Measurements from ENCODE around the gene NFIC.
"Not testable (repeated sequence)": the region's sequence is repeated elsewhere in the genome, so short reads cannot be mapped to it uniquely, and the experiment has no call there.

NFIC gene

GRCh38 chr19:3338541-3339181, 27.7 kb upstream of the NFIC start:
- peak; percentile 44 for DNase-seq

DNA sequence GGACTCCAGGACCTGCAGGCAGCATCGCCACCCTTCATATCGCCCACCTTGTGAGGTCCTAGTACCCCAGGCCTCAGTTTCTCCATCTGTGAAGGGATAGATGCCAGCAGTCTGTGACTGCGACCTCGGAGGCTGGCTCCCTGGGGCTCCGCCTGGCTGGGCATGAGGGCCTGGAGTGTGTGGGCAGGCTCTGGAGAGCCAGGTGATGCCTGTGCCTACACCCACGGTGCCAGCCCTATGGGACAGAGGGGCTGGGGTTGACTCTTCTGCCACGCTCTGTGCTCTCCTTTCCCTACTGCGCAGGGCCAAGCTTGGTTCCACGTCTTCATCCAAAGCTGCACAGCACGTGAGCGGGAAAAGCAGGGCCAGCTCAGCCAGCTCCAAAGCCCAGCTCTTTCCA, 26.0 kb upstream of the NFIC start:
- no peak for DNase-seq

- no peak for DNase-seq
Observed at GRCh38 chr19:3342246-3342645, 24.1 kb upstream of the NFIC start.

GRCh38 chr19:3342962-3343361, 23.4 kb upstream of the NFIC start:
- not testable (repeated sequence) for DNase-seq

- no peak for DNase-seq
Observed at GRCh38 chr19:3343619-3344502, 22.5 kb upstream of the NFIC start.

- no peak for DNase-seq
Observed at GRCh38 chr19:3344608-3345598, 21.5 kb upstream of the NFIC start.

GRCh38 chr19:3345850-3346460, 20.4 kb upstream of the NFIC start:
- DNase-seq, result no peak

DNA sequence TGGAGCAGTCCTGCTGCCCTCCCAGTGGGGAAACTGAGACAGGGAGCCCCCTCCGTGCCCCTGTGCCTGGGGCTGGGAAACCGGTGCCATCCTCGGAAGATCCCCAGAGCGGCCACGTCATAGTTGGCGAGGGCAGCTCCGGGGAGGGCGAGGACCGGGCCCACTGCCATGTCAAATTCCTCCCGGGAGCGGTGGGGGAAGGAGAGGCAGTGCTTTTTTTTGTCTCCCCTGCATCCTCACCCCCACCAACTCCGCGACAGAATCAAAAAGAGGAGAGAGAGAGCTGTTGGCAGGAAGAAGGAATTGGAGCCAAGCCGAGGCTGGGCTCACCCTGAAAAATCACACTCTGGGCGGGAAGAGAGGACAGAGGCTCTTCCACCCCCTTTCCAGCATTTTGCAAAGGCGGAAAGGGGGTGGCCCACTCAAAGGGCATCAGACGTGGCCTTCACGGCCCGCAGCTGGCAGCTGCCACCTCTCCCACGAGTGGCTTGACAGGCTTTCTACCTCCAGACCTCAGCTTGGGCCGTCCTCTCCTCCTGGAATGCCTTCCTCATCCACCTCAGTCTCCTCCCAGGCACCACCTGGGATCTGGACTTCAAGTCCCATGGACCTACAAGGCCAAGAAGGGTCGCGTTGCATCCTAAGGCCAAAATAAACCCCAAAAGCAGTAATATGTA, 19.6 kb upstream of the NFIC start:
- DNase-seq, result no peak

DNA sequence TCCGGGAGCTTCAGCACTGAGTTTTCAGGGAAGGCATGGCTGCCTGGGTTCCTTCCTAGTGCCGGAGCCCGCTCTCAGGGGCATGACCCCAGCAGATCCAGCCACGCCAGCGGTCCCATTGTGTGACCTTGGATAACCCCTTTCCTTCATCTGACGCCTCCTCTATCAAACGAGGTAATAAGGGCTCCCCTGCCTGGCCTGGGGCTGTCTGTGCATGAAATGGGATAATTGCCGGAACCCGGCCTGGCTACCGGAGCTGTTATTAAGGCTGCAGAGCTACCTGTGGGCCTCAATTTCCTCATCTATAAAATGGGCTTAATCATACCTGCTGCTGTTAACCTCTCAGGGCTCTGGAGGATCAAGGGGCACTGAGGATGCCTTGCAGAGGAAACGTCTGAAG, 18.3 kb upstream of the NFIC start:
- no peak for DNase-seq

DNA sequence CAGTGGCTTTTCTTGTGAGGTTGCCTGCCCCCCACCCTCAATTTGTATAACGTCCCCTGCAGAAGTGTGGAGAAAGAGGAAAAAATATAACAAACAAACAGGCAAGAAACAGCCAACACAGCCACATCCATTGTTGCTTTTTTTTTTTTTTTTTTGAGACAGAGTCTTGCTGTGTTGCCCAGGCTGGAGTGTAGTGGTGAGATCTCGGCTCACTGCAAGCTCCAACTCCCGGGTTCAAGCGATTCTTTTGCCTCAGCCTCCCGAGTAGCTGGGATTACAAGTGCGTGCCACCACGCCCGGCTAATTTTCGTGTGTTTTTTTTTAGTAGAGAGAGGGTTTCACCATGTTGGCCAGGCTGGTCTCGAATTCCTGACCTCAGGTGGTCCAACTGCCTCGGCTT, 17.9 kb upstream of the NFIC start:
- not testable (repeated sequence) for DNase-seq

- DNase-seq, result no peak
Observed at GRCh38 chr19:3350014-3350663, 16.2 kb upstream of the NFIC start.

DNA sequence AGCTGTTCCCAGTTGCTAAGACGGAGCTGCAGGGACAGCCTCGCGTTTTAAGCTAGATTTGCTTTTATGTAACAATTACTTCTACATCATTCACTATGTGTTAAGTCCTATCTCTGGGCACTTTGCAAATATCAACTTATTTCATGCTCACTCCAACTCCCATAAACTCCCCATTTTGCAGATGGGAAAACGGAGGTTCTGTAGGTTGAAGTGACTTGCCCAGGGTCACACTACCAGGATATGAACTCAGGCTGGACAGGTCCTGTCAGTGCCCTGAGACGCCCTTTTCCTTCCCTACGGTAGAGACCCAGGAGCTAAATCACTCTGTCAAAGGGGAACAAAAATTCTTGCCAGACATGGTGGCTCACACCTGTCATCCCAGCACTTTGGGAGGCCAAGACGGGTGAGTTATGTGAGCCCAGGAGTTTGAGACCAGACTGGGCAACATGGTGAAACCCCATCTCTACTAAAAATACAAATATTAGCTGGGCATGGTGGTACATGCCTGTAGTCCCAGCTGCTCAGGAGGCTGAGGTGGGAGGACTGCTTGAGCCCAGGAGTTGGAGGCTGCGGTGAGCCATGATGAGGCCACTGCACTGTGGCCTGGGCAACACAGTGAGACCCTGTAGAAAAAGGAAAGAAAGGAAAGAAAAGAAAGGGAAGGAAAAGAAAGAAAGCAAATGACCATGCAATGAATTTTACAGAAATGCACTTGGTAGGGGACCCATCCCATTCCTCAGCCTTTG, 14.5 kb upstream of the NFIC start:
- DNase-seq, result no peak

DNA sequence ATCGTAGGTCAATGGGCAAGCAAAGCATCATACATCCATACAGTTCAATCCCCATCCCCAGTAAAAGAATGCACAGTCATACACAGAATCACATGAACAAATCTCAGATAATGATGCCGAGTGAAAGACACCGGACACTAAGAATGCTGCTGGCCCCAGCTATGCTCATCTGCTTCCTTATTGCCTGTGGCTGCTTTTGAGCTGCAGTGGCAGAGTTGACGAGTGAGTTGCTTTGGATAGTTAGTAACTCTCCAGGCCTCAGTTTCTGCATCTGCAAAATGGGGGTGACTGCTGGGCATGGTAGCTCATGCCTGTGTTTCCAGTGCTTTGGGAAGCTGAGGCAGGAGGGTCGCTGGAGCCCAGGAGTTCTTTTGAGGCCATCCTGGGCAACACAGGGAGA, 12.9 kb upstream of the NFIC start:
- no peak for DNase-seq

- DNase-seq, result no peak
Observed at GRCh38 chr19:3356805-3357204, 9.6 kb upstream of the NFIC start.

DNA sequence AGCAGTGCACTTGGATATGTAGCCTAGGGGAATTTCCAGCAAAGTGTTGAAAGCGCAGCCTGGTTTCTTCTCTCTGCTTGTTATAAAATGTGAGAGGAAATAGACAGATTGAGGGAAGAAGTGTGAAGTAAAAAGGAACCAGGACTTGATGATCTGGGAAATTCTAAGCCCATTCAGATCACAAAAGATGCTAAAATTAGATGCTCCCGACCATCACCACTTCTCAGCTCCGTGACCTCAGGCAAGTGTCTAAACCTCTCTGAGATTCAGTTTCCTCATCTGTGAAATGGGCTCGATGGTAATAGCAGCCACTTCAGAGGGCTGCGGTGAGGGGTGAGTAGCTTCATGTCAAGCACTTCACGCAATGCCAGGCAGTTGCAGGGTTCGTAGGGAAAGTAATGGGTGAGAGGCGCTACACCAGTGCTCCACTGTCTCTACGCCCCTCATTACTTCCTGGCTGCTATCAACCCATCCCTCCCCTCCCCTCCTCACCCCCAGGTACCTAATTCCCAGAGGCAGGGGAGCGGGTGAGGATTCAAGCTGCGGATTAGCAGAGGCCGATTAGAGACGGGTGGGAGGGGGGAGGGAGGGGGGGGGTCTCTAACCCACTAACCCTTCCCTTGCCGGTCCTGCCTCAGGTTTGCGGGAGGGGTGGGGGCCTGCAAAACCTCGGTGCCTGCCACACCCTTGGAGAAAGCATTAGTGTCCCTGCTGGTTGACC, 9.0 kb upstream of the NFIC start:
- DNase-seq, result no peak

GRCh38 chr19:3357992-3358688, 8.2 kb upstream of the NFIC start:
- DNase-seq, result no peak

DNA sequence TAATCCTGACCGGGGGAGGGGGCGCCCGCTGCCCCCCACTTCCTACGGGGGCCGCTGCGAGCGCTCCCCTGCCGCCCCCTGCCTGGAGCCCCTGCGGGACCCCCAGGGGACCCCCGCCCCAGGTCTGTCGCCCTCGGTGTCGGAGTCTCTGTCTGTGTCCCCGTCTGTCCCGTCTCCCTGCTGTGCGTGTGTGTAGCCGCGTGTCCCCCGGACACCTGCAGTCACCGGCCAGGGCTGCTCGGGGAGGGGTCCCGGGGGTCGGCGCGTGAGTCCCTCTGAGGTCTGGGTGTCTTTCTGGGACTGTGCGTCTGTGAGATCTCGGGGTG, 7.7 kb upstream of the NFIC start:
- no peak for DNase-seq

DNA sequence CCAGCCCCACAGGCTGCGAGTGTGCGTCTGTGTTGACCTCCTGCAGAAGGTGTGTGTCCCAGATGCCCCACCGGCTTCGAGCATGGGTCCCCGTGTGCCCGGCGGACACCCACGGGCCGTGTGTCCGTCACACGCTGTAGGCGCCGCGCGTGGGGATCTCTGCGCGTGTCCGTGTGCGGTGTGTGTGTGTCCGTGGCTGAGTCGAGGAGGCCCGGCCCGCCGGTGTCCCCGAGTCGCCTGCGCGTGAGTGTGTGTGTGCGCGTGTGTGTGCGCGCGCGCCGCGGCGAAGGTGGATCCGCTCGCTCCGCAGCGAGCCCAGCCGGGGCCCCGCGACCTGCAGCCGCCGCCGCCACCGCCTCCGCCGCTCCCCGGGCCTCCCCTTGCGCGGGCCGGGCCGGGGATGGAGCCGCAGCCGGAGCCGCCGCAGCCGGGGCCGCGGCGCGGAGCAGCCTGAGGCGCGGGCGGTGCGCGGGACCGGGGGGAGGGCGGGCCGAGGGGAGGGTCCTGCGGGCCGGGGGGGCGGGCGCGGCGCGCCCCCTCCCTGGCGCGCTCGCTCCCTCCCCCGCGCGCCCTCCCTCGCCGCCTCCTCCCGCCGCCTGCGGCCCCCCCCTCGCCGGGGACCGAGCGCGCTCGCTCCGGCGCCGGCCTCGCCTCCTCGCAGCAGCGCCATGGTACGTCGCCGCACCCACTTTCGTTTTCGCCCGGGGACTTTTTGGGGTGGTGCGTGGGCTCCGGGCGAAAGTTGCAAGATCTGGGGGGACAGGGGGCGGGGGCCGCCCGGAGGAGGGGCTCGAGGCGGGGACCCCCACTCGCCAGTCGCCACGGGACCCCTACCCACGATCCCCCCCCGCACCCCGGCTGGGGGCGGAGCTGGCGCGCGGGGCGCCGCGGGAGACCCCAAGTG, 7.1 kb upstream of the NFIC start:
- peak; percentile 61 for DNase-seq

Measured in T-helper 9 cell (primary cell).